ENCODE results near the gene TMEM175.

TMEM175 gene

DNA sequence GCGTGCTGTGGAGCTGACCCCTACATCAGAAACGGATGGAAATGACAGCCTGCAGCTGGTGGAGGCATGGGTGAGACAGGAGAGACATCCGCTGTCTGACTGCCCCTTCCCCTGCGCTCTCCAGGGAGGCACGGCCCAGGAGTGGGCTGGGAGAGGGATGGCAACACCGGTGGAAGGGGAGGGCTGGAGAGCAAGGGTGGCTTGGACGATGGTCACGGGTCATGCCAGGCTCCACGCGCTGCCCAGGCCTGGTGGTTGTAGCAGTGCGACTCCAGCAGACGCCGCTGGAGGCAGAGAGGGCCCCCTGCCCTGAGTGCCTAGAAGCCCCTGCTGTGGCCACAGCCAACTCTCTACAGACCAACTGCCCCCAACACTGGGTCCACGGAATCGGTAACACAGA is 48.0 kb upstream of the TMEM175 start:
- no peak overlapping the region for H3K4me3 ChIP-seq (ENCODE audit: low read depth, low read length)
- ChIA-PET CTCF (no interaction called here), POLR2A (no interaction called here)
- peaks cover 0 to 88% of the 10 kb centered on the region in 2 experiments; a peak in 1 of 3 replicates for H3K36me3 ChIP-seq (ENCODE audit: control insufficient read depth in 2 of 2, insufficient read depth in 1 of 2, low read length in 2 of 2)
- no peaks in the 10 kb centered on the region for H3K9me3 ChIP-seq (ENCODE audit: control insufficient read depth, insufficient read depth, low read depth, low read length)
- no peak overlapping the region for H3K27ac ChIP-seq (ENCODE audit: extremely low read depth, low read depth, low read length)
- H3K4me1 ChIP-seq (ENCODE audit: control insufficient read depth, insufficient read depth, low read length), result no peaks in the 10 kb centered on the region
- TF ChIP-seq ZNF132 (tag by site-specific recombination; IDR thresholded peaks at IDR 0.05; ENCODE audit: borderline replicate concordance) (no peak), KLF1 (tag by site-specific recombination; IDR thresholded peaks at IDR 0.05) (no peak), ZNF248 (tag by site-specific recombination; IDR thresholded peaks at IDR 0.05) (no peak), ZNF221 (tag by site-specific recombination; IDR thresholded peaks at IDR 0.05; ENCODE audit: borderline replicate concordance) (no peak), ZNF585B (tag by site-specific recombination; IDR thresholded peaks at IDR 0.05) (no peak), ZNF624 (tag by site-specific recombination; IDR thresholded peaks at IDR 0.05) (no peak), ZNF660 (tag by site-specific recombination; IDR thresholded peaks at IDR 0.05) (no peak), ZNF501 (tag by site-specific recombination; IDR thresholded peaks at IDR 0.05) (no peak), ZNF48 (tag by site-specific recombination; IDR thresholded peaks at IDR 0.05) (no peak), ZNF302 (tag by site-specific recombination; IDR thresholded peaks at IDR 0.05; ENCODE audit: low read depth) (no peak), ZNF555 (tag by site-specific recombination; conservative IDR thresholded peaks at IDR 0.05) (no peak), ZNF610 (tag by site-specific recombination; IDR thresholded peaks at IDR 0.05; ENCODE audit: borderline replicate concordance) (no peak), ZNF2 (tag by site-specific recombination; IDR thresholded peaks at IDR 0.05) (no peak)
- TF ChIP-seq, protein P1, sequence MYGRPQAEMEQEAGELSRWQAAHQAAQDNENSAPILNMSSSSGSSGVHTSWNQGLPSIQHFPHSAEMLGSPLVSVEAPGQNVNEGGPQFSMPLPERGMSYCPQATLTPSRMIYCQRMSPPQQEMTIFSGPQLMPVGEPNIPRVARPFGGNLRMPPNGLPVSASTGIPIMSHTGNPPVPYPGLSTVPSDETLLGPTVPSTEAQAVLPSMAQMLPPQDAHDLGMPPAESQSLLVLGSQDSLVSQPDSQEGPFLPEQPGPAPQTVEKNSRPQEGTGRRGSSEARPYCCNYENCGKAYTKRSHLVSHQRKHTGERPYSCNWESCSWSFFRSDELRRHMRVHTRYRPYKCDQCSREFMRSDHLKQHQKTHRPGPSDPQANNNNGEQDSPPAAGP (tag by site-specific recombination; IDR thresholded peaks at IDR 0.05), result no peak
- TF ChIP-seq, protein P2, sequence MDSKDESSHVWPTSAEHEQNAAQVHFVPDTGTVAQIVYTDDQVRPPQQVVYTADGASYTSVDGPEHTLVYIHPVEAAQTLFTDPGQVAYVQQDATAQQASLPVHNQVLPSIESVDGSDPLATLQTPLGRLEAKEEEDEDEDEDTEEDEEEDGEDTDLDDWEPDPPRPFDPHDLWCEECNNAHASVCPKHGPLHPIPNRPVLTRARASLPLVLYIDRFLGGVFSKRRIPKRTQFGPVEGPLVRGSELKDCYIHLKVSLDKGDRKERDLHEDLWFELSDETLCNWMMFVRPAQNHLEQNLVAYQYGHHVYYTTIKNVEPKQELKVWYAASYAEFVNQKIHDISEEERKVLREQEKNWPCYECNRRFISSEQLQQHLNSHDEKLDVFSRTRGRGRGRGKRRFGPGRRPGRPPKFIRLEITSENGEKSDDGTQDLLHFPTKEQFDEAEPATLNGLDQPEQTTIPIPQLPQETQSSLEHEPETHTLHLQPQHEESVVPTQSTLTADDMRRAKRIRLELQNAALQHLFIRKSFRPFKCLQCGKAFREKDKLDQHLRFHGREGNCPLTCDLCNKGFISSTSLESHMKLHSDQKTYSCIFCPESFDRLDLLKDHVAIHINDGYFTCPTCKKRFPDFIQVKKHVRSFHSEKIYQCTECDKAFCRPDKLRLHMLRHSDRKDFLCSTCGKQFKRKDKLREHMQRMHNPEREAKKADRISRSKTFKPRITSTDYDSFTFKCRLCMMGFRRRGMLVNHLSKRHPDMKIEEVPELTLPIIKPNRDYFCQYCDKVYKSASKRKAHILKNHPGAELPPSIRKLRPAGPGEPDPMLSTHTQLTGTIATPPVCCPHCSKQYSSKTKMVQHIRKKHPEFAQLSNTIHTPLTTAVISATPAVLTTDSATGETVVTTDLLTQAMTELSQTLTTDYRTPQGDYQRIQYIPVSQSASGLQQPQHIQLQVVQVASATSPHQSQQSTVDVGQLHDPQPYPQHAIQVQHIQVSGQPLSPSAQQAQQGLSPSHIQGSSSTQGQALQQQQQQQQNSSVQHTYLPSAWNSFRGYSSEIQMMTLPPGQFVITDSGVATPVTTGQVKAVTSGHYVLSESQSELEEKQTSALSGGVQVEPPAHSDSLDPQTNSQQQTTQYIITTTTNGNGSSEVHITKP (tag by site-specific recombination; IDR thresholded peaks at IDR 0.05), result no peak
- TF ChIP-seq, protein P3, sequence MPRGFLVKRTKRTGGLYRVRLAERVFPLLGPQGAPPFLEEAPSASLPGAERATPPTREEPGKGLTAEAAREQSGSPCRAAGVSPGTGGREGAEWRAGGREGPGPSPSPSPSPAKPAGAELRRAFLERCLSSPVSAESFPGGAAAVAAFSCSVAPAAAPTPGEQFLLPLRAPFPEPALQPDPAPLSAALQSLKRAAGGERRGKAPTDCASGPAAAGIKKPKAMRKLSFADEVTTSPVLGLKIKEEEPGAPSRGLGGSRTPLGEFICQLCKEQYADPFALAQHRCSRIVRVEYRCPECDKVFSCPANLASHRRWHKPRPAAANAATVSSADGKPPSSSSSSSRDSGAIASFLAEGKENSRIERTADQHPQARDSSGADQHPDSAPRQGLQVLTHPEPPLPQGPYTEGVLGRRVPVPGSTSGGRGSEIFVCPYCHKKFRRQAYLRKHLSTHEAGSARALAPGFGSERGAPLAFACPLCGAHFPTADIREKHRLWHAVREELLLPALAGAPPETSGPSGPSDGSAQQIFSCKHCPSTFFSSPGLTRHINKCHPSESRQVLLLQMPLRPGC (tag by site-specific recombination; IDR thresholded peaks at IDR 0.05), result no peak
- TF ChIP-seq, protein P4, sequence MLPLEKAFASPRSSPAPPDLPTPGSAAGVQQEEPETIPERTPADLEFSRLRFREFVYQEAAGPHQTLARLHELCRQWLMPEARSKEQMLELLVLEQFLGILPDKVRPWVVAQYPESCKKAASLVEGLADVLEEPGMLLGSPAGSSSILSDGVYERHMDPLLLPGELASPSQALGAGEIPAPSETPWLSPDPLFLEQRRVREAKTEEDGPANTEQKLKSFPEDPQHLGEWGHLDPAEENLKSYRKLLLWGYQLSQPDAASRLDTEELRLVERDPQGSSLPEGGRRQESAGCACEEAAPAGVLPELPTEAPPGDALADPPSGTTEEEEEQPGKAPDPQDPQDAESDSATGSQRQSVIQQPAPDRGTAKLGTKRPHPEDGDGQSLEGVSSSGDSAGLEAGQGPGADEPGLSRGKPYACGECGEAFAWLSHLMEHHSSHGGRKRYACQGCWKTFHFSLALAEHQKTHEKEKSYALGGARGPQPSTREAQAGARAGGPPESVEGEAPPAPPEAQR (tag by site-specific recombination; IDR thresholded peaks at IDR 0.05), result no peak

DNA sequence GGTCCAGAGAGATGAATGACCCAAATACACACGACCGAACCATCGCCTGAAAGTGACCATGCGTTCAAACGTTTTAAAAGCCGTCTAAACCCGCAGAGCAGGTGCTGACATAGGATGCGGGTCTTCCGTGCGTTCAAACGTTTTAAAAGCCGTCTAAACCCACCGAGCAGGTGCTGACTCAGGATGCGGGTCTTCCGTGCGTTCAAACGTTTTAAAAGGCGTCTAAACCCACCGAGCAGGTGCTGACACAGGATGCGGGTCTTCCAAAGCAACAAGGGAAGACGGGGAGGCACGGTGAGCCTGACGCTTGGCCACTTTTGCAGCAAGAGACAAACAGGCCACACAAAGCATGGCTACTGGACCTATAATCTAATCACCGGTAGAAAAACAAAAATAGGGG is 47.4 kb upstream of the TMEM175 start:
- H3K27ac ChIP-seq (ENCODE audit: extremely low read depth, low read depth, low read length), result no peak overlapping the region
- peaks cover 0 to 88% of the 10 kb centered on the region in 2 experiments; a peak in 1 of 3 replicates for H3K36me3 ChIP-seq (ENCODE audit: control insufficient read depth in 2 of 2, insufficient read depth in 1 of 2, low read length in 2 of 2)
- CTCF ChIA-PET, result no interaction called here
- TF ChIP-seq KLF1 (tag by site-specific recombination; IDR thresholded peaks at IDR 0.05) (no peak), YY2 (tag by site-specific recombination; IDR thresholded peaks at IDR 0.05) (no peak), ZNF670 (tag by site-specific recombination; IDR thresholded peaks at IDR 0.05; ENCODE audit: low read depth) (no peak), ZNF768 (tag by site-specific recombination; IDR thresholded peaks at IDR 0.05) (no peak), ZNF112 (tag by site-specific recombination; IDR thresholded peaks at IDR 0.05) (no peak), ZFHX2 (tag by site-specific recombination; conservative IDR thresholded peaks at IDR 0.05) (no peak), ZNF114 (tag by site-specific recombination; IDR thresholded peaks at IDR 0.05) (no peak), ZSCAN16 (tag by site-specific recombination; IDR thresholded peaks at IDR 0.05) (no peak)
- TF ChIP-seq, protein P5, sequence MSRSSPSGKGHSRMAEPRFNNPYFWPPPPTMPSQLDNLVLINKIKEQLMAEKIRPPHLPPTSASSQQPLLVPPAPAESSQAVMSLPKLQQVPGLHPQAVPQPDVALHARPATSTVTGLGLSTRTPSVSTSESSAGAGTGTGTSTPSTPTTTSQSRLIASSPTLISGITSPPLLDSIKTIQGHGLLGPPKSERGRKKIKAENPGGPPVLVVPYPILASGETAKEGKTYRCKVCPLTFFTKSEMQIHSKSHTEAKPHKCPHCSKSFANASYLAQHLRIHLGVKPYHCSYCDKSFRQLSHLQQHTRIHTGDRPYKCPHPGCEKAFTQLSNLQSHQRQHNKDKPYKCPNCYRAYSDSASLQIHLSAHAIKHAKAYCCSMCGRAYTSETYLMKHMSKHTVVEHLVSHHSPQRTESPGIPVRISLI (tag by site-specific recombination; IDR thresholded peaks at IDR 0.05), result no peak
- POLR2A ChIA-PET, result no interaction called here
- no peaks in the 10 kb centered on the region for H3K9me3 ChIP-seq (ENCODE audit: control insufficient read depth, insufficient read depth, low read depth, low read length)
- H3K4me3 ChIP-seq (ENCODE audit: low read depth, low read length), result no peak overlapping the region
- no peaks in the 10 kb centered on the region for H3K4me1 ChIP-seq (ENCODE audit: control insufficient read depth, insufficient read depth, low read length)

All from HEK293 (cell line).